GM12872 (cell line): Measurements from ENCODE around the gene ZNF514.

Experiments used
- CTCF ChIP-seq: IDR thresholded peaks from 3 replicates; pipeline ENCODE4 v1.5.1; 2011; ENCODE audit warnings: low read depth, mild to moderate bottlenecking, low read length, moderate library complexity; ENCODE audit not compliant: insufficient read depth

ZNF514 gene

GRCh38 chr2:95185973-95186372, 26.3 kb upstream of the ZNF514 start:
- no peak for TF ChIP-seq CTCF

GRCh38 chr2:95185197-95185596, 25.5 kb upstream of the ZNF514 start:
- TF ChIP-seq CTCF: no peak

GRCh38 chr2:95181774-95182173, 22.1 kb upstream of the ZNF514 start:
- TF ChIP-seq CTCF: no peak

GRCh38 chr2:95179451-95179850, 19.8 kb upstream of the ZNF514 start:
- no peak for TF ChIP-seq CTCF

- no peak for TF ChIP-seq CTCF
These were observed 14.4 kb upstream of the ZNF514 start for GRCh38 chr2:95174031-95174542.

- TF ChIP-seq CTCF: no peak
These were observed 12.3 kb upstream of the ZNF514 start for GRCh38 chr2:95171902-95172301.

GRCh38 chr2:95166065-95166763, 6.6 kb upstream of the ZNF514 start:
- TF ChIP-seq CTCF: no peak
